ENCODE measurements around the gene CPXM2.

Gene CPXM2

DNA sequence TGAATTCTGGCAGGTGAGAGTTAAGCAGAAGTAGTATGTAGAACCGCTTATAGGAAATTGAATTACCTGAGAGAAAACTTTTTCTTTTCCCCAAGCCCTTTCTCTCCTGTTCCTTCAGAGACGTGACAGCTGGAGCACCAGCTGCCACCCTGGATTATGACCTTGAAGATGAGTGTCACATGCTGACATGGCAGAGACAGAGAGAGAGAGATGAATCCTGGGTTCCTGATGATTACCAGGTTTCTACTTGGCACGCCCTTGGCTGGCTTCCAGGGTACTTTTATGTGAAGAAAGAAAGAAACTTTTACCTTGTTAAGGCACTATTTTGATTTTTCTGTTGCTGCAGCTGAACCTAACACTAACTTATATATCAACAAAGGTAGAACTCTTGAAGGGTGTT is 125.6 kb downstream of the CPXM2 start:
- Histone ChIP-seq H3K27me3 (ENCODE audit: insufficient read depth, low read depth, severe bottlenecking) (peaks cover 90% of the 10 kb centered on the region), H3K27ac (no peak overlapping the region), H3K4me3 (ENCODE audit: low read depth, low read length) (no peak overlapping the region), H3K9me3 (ENCODE audit: severe bottlenecking) (no peaks in the 10 kb centered on the region), H3K36me3 (no peaks in the 10 kb centered on the region)
- no peak for TF ChIP-seq CTCF (IDR thresholded peaks at IDR 0.05; ENCODE audit: low read depth, low read length)
- no peak for DNase-seq

- no peak for TF ChIP-seq CTCF (IDR thresholded peaks at IDR 0.05; ENCODE audit: low read depth, low read length)
- H3K36me3 ChIP-seq = no peaks in the 10 kb centered on the region
- H3K9me3 ChIP-seq (ENCODE audit: severe bottlenecking) = no peaks in the 10 kb centered on the region
- H3K4me3 ChIP-seq (ENCODE audit: low read depth, low read length) = no peak overlapping the region
- no peak overlapping the region for H3K27ac ChIP-seq
- no peak for DNase-seq
- peaks cover 98% of the 10 kb centered on the region for H3K27me3 ChIP-seq (ENCODE audit: insufficient read depth, low read depth, severe bottlenecking)
These were observed 129.9 kb downstream of the CPXM2 start for GRCh38 chr10:123761666-123762230.

DNA sequence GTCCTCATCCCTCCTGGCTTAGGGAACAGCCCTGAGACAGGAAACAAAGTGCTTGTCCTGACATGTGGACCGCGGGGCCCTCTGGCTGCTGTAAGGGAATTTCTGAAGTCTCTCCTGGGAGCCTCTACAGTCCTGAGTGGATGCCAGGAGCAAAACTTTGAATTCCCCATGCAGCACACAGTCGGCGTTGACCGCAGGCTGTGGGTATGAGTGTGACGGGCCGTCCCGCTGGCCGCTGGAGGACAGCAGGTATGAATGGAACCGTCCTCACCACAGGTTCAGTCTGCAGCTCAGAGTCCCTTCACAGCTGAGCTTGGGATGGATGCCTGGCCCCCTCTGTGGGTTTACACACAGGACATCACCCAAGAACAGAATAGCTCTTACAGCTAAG is 130.6 kb downstream of the CPXM2 start:
- no peak overlapping the region for H3K4me3 ChIP-seq (ENCODE audit: low read depth, low read length)
- peaks cover 98% of the 10 kb centered on the region for H3K27me3 ChIP-seq (ENCODE audit: insufficient read depth, low read depth, severe bottlenecking)
- TF ChIP-seq CTCF (IDR thresholded peaks at IDR 0.05; ENCODE audit: low read depth, low read length) = no peak
- H3K27ac ChIP-seq = no peak overlapping the region
- H3K9me3 ChIP-seq (ENCODE audit: severe bottlenecking) = no peaks in the 10 kb centered on the region
- H3K36me3 ChIP-seq = no peaks in the 10 kb centered on the region
- DNase-seq = no peak

GRCh38 chr10:123760356-123761037 is 131.1 kb downstream of the CPXM2 start:
- Histone ChIP-seq H3K36me3 (no peaks in the 10 kb centered on the region), H3K27me3 (ENCODE audit: insufficient read depth, low read depth, severe bottlenecking) (peaks cover 98% of the 10 kb centered on the region), H3K9me3 (ENCODE audit: severe bottlenecking) (no peaks in the 10 kb centered on the region), H3K27ac (no peak overlapping the region), H3K4me3 (ENCODE audit: low read depth, low read length) (no peak overlapping the region)
- no peak for TF ChIP-seq CTCF (IDR thresholded peaks at IDR 0.05; ENCODE audit: low read depth, low read length)
- no peak for DNase-seq

- Histone ChIP-seq H3K36me3 (no peaks in the 10 kb centered on the region), H3K4me3 (ENCODE audit: low read depth, low read length) (no peak overlapping the region), H3K9me3 (ENCODE audit: severe bottlenecking) (no peaks in the 10 kb centered on the region), H3K27me3 (ENCODE audit: insufficient read depth, low read depth, severe bottlenecking) (peaks cover 98% of the 10 kb centered on the region), H3K27ac (no peak overlapping the region)
- TF ChIP-seq CTCF (IDR thresholded peaks at IDR 0.05; ENCODE audit: low read depth, low read length) = no peak
- DNase-seq = no peak
These were observed 132.0 kb downstream of the CPXM2 start for GRCh38 chr10:123759501-123760031.

Data from WERI-Rb-1 (cell line).